Measurements from ENCODE around the gene CNST.

- no peak for TF ChIP-seq TCF12 (IDR thresholded peaks at IDR 0.05; ENCODE audit: low read depth)
- TF ChIP-seq USF1 (IDR thresholded peaks at IDR 0.05) = no peak
- TF ChIP-seq EGR1 (IDR thresholded peaks at IDR 0.05) = no peak
- TF ChIP-seq CEBPB (IDR thresholded peaks at IDR 0.05) = no peak
- no peak for TF ChIP-seq RAD21 (IDR thresholded peaks at IDR 0.05; ENCODE audit: low read depth)
Observed at GRCh38 chr1:246600579-246600978, 34.3 kb downstream of the CNST start.
